ENCODE data around the gene NDUFC2.

DNA sequence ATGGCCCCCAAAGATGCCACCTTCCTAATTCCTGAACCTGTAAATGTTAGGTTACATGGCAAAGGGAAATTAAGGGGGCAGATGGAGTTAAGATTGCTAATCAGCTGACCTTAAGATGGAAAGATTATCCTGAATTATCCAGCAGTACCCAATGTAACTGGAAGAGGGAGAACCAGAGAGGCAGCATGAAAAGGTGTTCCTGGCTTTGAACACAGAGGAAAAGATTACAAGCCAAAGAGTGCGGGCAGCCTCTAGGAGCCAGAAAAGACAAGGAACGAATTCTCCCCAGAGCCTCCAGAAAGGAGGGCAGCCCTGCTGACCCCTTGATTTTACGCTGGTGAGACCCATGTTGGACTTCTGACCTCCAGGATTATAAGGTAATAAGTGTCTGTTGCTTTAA lies 31.1 kb downstream of the NDUFC2 start:
- TF ChIP-seq, protein P1, sequence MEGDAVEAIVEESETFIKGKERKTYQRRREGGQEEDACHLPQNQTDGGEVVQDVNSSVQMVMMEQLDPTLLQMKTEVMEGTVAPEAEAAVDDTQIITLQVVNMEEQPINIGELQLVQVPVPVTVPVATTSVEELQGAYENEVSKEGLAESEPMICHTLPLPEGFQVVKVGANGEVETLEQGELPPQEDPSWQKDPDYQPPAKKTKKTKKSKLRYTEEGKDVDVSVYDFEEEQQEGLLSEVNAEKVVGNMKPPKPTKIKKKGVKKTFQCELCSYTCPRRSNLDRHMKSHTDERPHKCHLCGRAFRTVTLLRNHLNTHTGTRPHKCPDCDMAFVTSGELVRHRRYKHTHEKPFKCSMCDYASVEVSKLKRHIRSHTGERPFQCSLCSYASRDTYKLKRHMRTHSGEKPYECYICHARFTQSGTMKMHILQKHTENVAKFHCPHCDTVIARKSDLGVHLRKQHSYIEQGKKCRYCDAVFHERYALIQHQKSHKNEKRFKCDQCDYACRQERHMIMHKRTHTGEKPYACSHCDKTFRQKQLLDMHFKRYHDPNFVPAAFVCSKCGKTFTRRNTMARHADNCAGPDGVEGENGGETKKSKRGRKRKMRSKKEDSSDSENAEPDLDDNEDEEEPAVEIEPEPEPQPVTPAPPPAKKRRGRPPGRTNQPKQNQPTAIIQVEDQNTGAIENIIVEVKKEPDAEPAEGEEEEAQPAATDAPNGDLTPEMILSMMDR (IDR thresholded peaks at IDR 0.05) = no peak
- no peak for TF ChIP-seq POLR2A (IDR thresholded peaks at IDR 0.05)

All from testis (tissue), 2 donors.